HG02943 (cell line): ENCODE results near the gene IER2.

Source experiments
- ATAC-seq: cut with Tn5 transposase; IDR thresholded peaks from one replicate; pipeline ENCODE4 v1.9.1; 2021; ENCODE audit warnings: mild to moderate bottlenecking, low read depth, moderate library complexity; ENCODE audit not compliant: unreplicated experiment

Gene IER2

GRCh38 chr19:13118424-13119193 lies 31.6 kb upstream of the IER2 start:
- ATAC-seq = no peak

- no peak for ATAC-seq
Measured at GRCh38 chr19:13119627-13120026, 30.6 kb upstream of the IER2 start.

GRCh38 chr19:13120031-13120430 lies 30.2 kb upstream of the IER2 start:
- no peak for ATAC-seq

GRCh38 chr19:13120817-13121216 lies 29.4 kb upstream of the IER2 start:
- no peak for ATAC-seq

- no peak for ATAC-seq
Measured at GRCh38 chr19:13121551-13122274, 28.5 kb upstream of the IER2 start.

- ATAC-seq = no peak
Measured at GRCh38 chr19:13122275-13122878, 27.8 kb upstream of the IER2 start.

GRCh38 chr19:13122980-13123957 lies 26.9 kb upstream of the IER2 start:
- no peak for ATAC-seq

GRCh38 chr19:13127051-13127450 lies 23.2 kb upstream of the IER2 start:
- ATAC-seq = no peak

- ATAC-seq = no peak
Measured at GRCh38 chr19:13127811-13128575, 22.2 kb upstream of the IER2 start.

- no peak for ATAC-seq
Measured at GRCh38 chr19:13128583-13128982, 21.6 kb upstream of the IER2 start.

GRCh38 chr19:13129384-13129783 lies 20.8 kb upstream of the IER2 start:
- no peak for ATAC-seq

GRCh38 chr19:13130886-13131490 lies 19.2 kb upstream of the IER2 start:
- no peak for ATAC-seq

GRCh38 chr19:13132471-13133180 lies 17.6 kb upstream of the IER2 start:
- no peak for ATAC-seq

GRCh38 chr19:13133241-13133870 lies 16.9 kb upstream of the IER2 start:
- no peak for ATAC-seq

GRCh38 chr19:13134626-13135025 lies 15.6 kb upstream of the IER2 start:
- ATAC-seq = no peak

- ATAC-seq = no peak
Measured at GRCh38 chr19:13135068-13136062, 14.8 kb upstream of the IER2 start.

- no peak for ATAC-seq
Measured at GRCh38 chr19:13137290-13137794, 12.9 kb upstream of the IER2 start.
